Airway epithelial cell (primary cell): ENCODE results near the gene SLFN11. TPM values are rescaled to one million over a fixed set of nuclear protein-coding genes. Genes with fewer than 3 reads are reported as not detected.

Source experiments
- total RNA-seq: library from RNA; depleted of rRNA; stranded (reverse); fragments of >200 nt; gene quantifications from 2 replicates; pipeline ENCODE4 v1.2.3, GENCODE V29; 2015

The SLFN11 gene, protein sequence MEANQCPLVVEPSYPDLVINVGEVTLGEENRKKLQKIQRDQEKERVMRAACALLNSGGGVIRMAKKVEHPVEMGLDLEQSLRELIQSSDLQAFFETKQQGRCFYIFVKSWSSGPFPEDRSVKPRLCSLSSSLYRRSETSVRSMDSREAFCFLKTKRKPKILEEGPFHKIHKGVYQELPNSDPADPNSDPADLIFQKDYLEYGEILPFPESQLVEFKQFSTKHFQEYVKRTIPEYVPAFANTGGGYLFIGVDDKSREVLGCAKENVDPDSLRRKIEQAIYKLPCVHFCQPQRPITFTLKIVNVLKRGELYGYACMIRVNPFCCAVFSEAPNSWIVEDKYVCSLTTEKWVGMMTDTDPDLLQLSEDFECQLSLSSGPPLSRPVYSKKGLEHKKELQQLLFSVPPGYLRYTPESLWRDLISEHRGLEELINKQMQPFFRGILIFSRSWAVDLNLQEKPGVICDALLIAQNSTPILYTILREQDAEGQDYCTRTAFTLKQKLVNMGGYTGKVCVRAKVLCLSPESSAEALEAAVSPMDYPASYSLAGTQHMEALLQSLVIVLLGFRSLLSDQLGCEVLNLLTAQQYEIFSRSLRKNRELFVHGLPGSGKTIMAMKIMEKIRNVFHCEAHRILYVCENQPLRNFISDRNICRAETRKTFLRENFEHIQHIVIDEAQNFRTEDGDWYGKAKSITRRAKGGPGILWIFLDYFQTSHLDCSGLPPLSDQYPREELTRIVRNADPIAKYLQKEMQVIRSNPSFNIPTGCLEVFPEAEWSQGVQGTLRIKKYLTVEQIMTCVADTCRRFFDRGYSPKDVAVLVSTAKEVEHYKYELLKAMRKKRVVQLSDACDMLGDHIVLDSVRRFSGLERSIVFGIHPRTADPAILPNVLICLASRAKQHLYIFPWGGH
- 3.6 and 8.8 TPM in 2 replicates for total RNA-seq

DNA sequence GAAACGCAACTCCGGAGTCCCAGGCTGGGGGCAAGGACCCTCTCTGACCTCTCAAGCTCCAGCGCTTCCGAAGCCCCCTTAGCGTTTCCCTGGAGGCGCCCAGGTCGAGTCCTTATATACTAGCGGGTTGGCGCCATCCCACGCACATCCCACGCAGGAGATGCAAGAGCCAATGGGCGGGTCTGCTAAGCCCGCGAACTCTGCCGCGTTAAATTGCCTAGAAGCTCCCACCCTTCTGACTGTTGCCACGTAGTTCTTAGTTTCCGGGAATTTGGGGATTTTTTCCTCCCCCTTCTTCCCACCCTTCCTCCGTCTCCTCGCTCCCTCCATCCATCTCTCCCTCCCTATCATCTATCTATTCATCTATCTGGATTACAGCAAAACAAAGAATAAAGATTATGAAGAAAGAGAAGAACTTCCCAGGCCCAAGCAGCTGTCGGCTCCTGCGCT is at the start of gene SLFN11:
SLFN11 (minus strand) TSS at position 88 of the 450 bp plus-strand sequence. CDS start 9,814 bp downstream, outside the sequence.

Other genes starting within 250 kb of the SLFN11 start
- 25.1 and 27.5 TPM in 2 replicates for gene NLE1, start 231.3 kb downstream of the SLFN11 start, total RNA-seq
- not detected in 2 replicates for gene UNC45B, start 225.8 kb downstream of the SLFN11 start, total RNA-seq
- gene SLC35G3, start 179.2 kb downstream of the SLFN11 start, total RNA-seq = not detected in 2 replicates
- gene SLFN5, start 130.5 kb downstream of the SLFN11 start, total RNA-seq = 18.0 and 18.5 TPM in 2 replicates
- gene SLFN12, start 58.9 kb upstream of the SLFN11 start, total RNA-seq = 6.2 and 7.0 TPM in 2 replicates
- 4.1 and 4.5 TPM in 2 replicates for gene SLFN13, start 75.1 kb upstream of the SLFN11 start, total RNA-seq
- 0.88 TPM in 1 of 2 replicates, not detected in the other for gene SLFN12L, start 164.1 kb upstream of the SLFN11 start, total RNA-seq
- gene SLFN14, start 187.2 kb upstream of the SLFN11 start, total RNA-seq = not detected in 2 replicates
- 2.6 and 3.7 TPM in 2 replicates for gene PEX12, start 204.9 kb upstream of the SLFN11 start, total RNA-seq
- 81.5 and 117 TPM in 2 replicates for gene AP2B1, start 213.7 kb upstream of the SLFN11 start, total RNA-seq